GM12801 (cell line): ENCODE data around the gene KRT71.

Experiments used
- CTCF ChIP-seq: IDR thresholded peaks from one replicate; pipeline ENCODE4 v1.5.1; 2011; ENCODE audit warnings: control low read depth; ENCODE audit not compliant: insufficient read length; ENCODE audit errors: extremely low read depth

The KRT71 gene

GRCh38 chr12:52591521-52591920 lies 38.6 kb upstream of the KRT71 start:
- no peak for TF ChIP-seq CTCF

- TF ChIP-seq CTCF: no peak
These were observed 37.1 kb upstream of the KRT71 start for GRCh38 chr12:52590021-52590420.

GRCh38 chr12:52587563-52587962 lies 34.6 kb upstream of the KRT71 start:
- no peak for TF ChIP-seq CTCF

GRCh38 chr12:52585946-52586345 lies 33.0 kb upstream of the KRT71 start:
- no peak for TF ChIP-seq CTCF

GRCh38 chr12:52585066-52585465 lies 32.1 kb upstream of the KRT71 start:
- no peak for TF ChIP-seq CTCF

GRCh38 chr12:52584156-52584682 lies 31.3 kb upstream of the KRT71 start:
- TF ChIP-seq CTCF: no peak

GRCh38 chr12:52582971-52583456 lies 30.1 kb upstream of the KRT71 start:
- no peak for TF ChIP-seq CTCF

GRCh38 chr12:52582486-52582885 lies 29.5 kb upstream of the KRT71 start:
- TF ChIP-seq CTCF: no peak
